ENCODE data around the gene KLF15. TPM values are rescaled to one million over a fixed set of nuclear protein-coding genes. Genes with fewer than 3 reads are reported as not detected.

The KLF15 gene
- total and polyA plus RNA-seq, 8 donors: 5.4 to 14.8 (median 9.7) TPM

DNA sequence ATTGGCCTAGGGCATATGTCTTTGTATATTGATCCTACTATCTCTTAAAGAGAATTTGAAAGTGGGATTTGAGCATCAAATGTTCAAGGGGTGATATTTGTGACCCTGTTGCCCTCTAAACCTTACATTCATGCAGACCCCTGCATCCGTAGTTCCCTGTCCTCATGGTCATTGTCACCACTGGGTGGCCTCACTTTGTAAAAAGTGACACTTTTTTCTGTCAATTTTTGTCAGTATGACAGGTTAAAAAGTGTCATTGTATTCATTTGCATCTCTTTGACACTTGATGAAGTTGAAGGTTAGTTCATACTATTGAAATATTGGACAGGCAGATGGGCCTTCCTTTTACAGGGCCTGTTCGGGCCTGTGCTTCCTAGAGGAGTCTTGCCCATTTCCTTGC is 12.3 kb upstream of the KLF15 start:
- TF ChIP-seq, protein P1, sequence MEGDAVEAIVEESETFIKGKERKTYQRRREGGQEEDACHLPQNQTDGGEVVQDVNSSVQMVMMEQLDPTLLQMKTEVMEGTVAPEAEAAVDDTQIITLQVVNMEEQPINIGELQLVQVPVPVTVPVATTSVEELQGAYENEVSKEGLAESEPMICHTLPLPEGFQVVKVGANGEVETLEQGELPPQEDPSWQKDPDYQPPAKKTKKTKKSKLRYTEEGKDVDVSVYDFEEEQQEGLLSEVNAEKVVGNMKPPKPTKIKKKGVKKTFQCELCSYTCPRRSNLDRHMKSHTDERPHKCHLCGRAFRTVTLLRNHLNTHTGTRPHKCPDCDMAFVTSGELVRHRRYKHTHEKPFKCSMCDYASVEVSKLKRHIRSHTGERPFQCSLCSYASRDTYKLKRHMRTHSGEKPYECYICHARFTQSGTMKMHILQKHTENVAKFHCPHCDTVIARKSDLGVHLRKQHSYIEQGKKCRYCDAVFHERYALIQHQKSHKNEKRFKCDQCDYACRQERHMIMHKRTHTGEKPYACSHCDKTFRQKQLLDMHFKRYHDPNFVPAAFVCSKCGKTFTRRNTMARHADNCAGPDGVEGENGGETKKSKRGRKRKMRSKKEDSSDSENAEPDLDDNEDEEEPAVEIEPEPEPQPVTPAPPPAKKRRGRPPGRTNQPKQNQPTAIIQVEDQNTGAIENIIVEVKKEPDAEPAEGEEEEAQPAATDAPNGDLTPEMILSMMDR (IDR thresholded peaks at IDR 0.05): no peak
- peaks cover 5% of the 10 kb centered on the region in 2 donors for H3K4me1 ChIP-seq
- ATAC-seq (no peak), DNase-seq (no peak)
- no peaks in the 10 kb centered on the region for H3K36me3 ChIP-seq
- no peaks in the 10 kb centered on the region for H3K9me3 ChIP-seq
- no peaks in the 10 kb centered on the region for H3K27me3 ChIP-seq
- no peak overlapping the region for H3K27ac ChIP-seq
- intact Hi-C loops (cut with DNase I): no loop called here
- no peak overlapping the region for H3K4me3 ChIP-seq

DNA sequence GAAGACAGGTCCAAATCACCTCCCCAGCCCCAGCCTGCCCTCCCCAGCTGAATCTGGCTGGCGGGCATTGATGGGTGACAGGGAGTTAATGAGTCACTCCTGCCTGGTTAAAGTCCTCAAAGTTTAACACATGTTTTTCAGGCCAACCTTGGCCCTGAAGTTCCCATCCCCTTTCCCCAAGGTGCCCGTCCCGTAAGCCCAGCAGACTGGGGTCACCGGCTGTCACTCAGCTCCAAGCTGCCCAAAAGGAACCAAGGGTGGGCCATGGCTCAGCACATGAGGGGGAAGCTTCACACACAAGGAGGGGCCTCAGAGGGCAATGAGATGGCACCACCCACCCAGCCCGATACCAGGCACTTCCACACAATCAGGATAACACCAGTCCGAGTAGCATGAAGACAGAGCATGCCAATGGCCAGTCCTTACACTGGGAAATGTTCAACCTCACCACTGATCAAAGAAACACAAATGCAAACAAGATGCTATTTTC is 10.2 kb upstream of the KLF15 start:
- no peak overlapping the region for H3K27ac ChIP-seq
- ATAC-seq: no peak
- DNase-seq: peak in 2 of 4 donors; percentile 13 to 28
- H3K36me3 ChIP-seq: no peaks in the 10 kb centered on the region
- TF ChIP-seq, protein P1 (IDR thresholded peaks at IDR 0.05): no peak
- intact Hi-C loops (cut with DNase I): no loop called here
- no peaks in the 10 kb centered on the region for H3K4me1 ChIP-seq
- H3K4me3 ChIP-seq: no peak overlapping the region
- H3K9me3 ChIP-seq: no peaks in the 10 kb centered on the region
- H3K27me3 ChIP-seq: no peaks in the 10 kb centered on the region

DNA sequence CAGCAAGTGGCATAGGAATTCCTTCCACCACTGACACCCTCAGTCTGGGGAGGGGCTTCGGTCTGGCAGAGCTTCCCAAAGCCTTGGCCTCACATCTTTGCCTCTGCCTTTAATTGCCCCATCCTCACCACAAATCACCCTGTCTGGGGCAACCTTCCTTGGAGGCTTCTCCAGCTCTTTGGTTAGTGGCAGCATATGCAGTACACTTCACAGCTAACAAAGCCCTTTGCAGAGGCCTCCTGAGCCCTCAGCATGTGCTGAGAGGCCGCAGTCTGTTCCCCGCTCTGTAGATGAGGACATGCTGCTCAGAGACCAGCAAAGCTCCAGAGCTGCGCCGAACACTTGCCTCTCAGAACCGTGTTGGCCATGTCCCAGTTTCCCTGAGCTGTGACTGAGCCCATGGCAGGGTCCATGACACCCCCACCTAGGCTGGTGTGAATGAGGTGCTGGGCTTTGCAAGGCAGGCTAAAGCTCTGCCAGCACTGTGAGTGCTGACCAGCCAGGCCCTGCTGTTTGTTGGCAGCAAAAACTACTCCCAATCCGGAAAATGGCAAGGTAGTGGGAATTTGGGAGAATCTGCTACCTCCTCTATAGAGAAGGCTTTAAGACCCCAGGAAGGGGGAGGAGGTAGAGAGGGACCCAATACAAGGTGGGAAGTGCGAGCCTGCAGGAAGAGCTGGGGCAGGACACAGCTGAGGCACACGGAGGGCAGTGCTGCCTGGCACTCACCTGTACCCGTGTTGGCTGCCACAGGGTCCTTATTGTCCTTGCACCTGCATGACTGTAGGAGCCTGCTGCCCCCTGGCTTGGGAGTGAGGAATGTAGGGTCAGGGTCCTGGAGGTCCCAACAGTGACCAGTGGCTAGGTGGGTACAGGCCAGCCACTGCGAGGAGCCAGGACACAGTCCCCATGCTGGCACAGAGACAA is 8.4 kb upstream of the KLF15 start:
- intact Hi-C loops (cut with DNase I): no loop called here
- no peak for ATAC-seq
- TF ChIP-seq, protein P1 (IDR thresholded peaks at IDR 0.05): no peak

DNA sequence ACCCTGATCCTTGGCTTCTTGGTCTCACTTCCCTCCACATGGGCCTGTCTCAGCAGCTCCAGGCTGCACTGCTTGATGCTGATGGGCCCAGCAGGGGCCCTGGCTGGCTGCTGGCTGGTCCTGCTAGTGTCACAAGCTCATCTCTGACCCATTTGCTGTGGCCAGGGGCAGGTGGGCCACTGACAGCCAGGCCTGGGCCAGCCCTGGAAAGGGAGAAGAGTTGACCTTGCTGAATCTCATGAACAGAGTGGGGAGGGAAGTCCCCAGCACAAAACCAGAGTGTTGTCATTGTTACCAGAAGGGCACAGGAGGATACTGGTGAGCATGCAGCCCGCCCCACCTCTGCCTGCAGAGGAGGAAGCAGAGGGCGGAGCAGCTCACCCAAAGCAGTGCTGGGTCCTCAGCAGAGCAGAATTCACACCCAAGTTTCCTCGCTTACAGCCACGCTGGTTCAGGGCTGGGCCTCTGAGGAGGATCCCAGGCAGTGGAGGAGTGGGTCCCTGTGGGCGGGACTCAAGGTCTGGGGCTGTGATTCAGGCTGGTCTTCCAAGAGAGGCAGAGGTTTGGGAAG is 7.6 kb upstream of the KLF15 start:
- H3K4me1 ChIP-seq: no peaks in the 10 kb centered on the region
- DNase-seq (peak in 2 of 4 donors; percentile 10 to 41), ATAC-seq (no peak)
- H3K27ac ChIP-seq: no peak overlapping the region
- intact Hi-C loops (cut with DNase I): no loop called here
- TF ChIP-seq, protein P1 (IDR thresholded peaks at IDR 0.05): no peak
- peaks cover 0 to 24% of the 10 kb centered on the region in 2 donors for H3K27me3 ChIP-seq
- H3K36me3 ChIP-seq: no peaks in the 10 kb centered on the region
- H3K4me3 ChIP-seq: no peak overlapping the region
- H3K9me3 ChIP-seq: no peaks in the 10 kb centered on the region

More for the DNA sequence above, 8.4 kb upstream of the KLF15 start:
- no peak overlapping the region for H3K27ac ChIP-seq
- H3K9me3 ChIP-seq: no peaks in the 10 kb centered on the region
- H3K4me3 ChIP-seq: no peak overlapping the region
- no peaks in the 10 kb centered on the region for H3K36me3 ChIP-seq
- no peaks in the 10 kb centered on the region for H3K4me1 ChIP-seq
- peaks cover 0 to 16% of the 10 kb centered on the region in 2 donors for H3K27me3 ChIP-seq
- peak in 2 of 4 donors; percentile 31 to 39 for DNase-seq

DNA sequence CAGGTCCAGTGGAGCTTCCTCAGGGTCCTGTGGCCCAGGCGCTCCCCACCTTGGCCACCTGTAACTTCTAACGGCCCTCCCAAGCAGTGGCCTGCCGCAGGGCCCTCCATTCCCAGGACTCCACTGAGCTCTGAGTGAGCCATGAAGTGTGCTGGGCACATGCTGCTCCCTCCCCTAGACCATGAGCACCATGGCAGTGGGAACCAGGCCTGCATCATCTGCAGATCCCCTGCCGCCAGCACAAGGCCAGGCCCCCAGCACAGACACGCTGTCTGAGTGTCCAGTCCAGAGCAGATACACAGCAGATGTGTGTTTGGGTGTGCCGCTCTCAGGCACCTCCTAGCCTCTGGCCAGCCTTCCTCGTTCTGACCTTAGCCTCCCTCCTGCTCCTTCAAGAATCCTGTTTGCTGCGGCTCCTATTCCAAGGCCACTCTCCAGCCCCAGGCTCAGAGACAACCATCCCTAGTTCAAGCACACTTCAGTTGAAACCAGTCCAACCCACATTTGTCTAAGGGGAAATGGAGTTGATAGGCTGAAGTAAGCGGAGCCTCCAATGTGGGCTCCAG is 7.0 kb upstream of the KLF15 start:
- H3K4me3 ChIP-seq: no peak overlapping the region
- intact Hi-C loops (cut with DNase I): no loop called here
- ATAC-seq (no peak), DNase-seq (peak in 2 of 4 donors; percentile 31 to 49)
- H3K4me1 ChIP-seq: no peaks in the 10 kb centered on the region
- no peaks in the 10 kb centered on the region for H3K9me3 ChIP-seq
- no peaks in the 10 kb centered on the region for H3K36me3 ChIP-seq
- TF ChIP-seq, protein P1 (IDR thresholded peaks at IDR 0.05): no peak
- peaks cover 0 to 28% of the 10 kb centered on the region in 2 donors for H3K27me3 ChIP-seq
- no peak overlapping the region for H3K27ac ChIP-seq
